ENCODE data around the gene IL23R.

IL23R gene

GRCh38 chr1:67250051-67250653 lies 83.9 kb downstream of the IL23R start:
- DNase-seq, result no peak

- no peak for DNase-seq
Measured at GRCh38 chr1:67256291-67257172, 90.3 kb downstream of the IL23R start.

- DNase-seq, result no peak
Measured at GRCh38 chr1:67257173-67257535, 90.9 kb downstream of the IL23R start.

- peak; percentile 31 for DNase-seq
Measured at GRCh38 chr1:67261680-67262079, 95.4 kb downstream of the IL23R start.

- DNase-seq, result no peak
Measured at GRCh38 chr1:67262735-67263134, 96.5 kb downstream of the IL23R start.

GRCh38 chr1:67264152-67264551 lies 97.9 kb downstream of the IL23R start:
- DNase-seq, result no peak

GRCh38 chr1:67264899-67265298 lies 98.6 kb downstream of the IL23R start:
- peak; percentile 5 for DNase-seq

- DNase-seq, result no peak
Measured at GRCh38 chr1:67269061-67269460, 102.8 kb downstream of the IL23R start.

- DNase-seq, result no peak
Measured at GRCh38 chr1:67270541-67270940, 104.3 kb downstream of the IL23R start.

- DNase-seq, result no peak
Measured at GRCh38 chr1:67273591-67273990, 107.3 kb downstream of the IL23R start.

- DNase-seq, result peak; percentile 6
Measured at GRCh38 chr1:67274623-67275325, 108.5 kb downstream of the IL23R start.

- no peak for DNase-seq
Measured at GRCh38 chr1:67280696-67281095, 114.4 kb downstream of the IL23R start.

- no peak for DNase-seq
Measured at GRCh38 chr1:67281244-67281643, 115.0 kb downstream of the IL23R start.

- no peak for DNase-seq
Measured at GRCh38 chr1:67285780-67286488, 119.7 kb downstream of the IL23R start.

GRCh38 chr1:67290236-67290635 lies 124.0 kb downstream of the IL23R start:
- no peak for DNase-seq

GRCh38 chr1:67294836-67295617 lies 128.8 kb downstream of the IL23R start:
- no peak for DNase-seq

GRCh38 chr1:67298762-67299161 lies 132.5 kb downstream of the IL23R start:
- DNase-seq, result no peak

GRCh38 chr1:67299296-67299695 lies 133.0 kb downstream of the IL23R start:
- no peak for DNase-seq

- no peak for DNase-seq
Measured at GRCh38 chr1:67300561-67300960, 134.3 kb downstream of the IL23R start.

- DNase-seq, result no peak
Measured at GRCh38 chr1:67304023-67304422, 137.8 kb downstream of the IL23R start.

GRCh38 chr1:67306547-67306946 lies 140.3 kb downstream of the IL23R start:
- no peak for DNase-seq

Data from CD4-positive, alpha-beta T cell treated with Interleukin-10 for 1 hour (primary cell).